Measurements from ENCODE around the gene LYPD5. TPM values are rescaled to one million over a fixed set of nuclear protein-coding genes. Genes with fewer than 3 reads are reported as not detected.
A peak's percentile ranks its signal among the peaks of the same experiment; 100 is the strongest.

Gene LYPD5
- total RNA-seq, 1 donor = 0.72 TPM

DNA sequence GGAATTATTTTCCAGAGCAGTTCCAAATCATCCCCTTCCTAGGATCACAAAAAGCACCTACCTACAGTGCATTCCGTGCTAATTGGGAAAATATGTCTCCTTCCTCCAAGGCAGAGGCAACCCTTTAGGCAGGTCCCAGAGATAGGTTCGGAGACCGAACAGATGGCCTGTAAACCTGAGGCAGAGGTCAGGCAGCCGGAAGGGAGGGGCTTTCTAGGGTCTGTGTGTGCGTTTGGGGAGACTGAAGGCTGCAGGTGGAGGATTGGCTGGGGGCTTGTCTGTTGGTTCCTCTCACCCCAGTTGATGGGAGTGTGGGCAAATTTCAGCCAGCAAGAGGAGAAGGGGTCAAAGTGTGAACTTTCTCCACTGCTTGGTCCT is 28.5 kb downstream of the LYPD5 start:
- Histone ChIP-seq H2AFZ (ENCODE audit: low read length) (no peak overlapping the region), H3K4me1 (ENCODE audit: insufficient read depth, low read length) (peaks cover 14% of the 10 kb centered on the region), H3K4me3 (ENCODE audit: insufficient read depth, low read length) (no peak overlapping the region), H3K9me3 (ENCODE audit: low read depth, low read length) (no peaks in the 10 kb centered on the region), H3K4me2 (ENCODE audit: insufficient read depth, low read length) (no peak overlapping the region), H3K79me2 (ENCODE audit: insufficient read depth, low read length) (peaks cover 17% of the 10 kb centered on the region), H3K27me3 (ENCODE audit: insufficient read depth, low read length) (no peaks in the 10 kb centered on the region), H3K27ac (ENCODE audit: low read depth, low read length) (no peak overlapping the region), H4K20me1 (ENCODE audit: insufficient read depth, low read length) (no peaks in the 10 kb centered on the region), H3K36me3 (ENCODE audit: insufficient read depth, low read length) (peaks cover 8% of the 10 kb centered on the region)
- TF ChIP-seq, protein P1, sequence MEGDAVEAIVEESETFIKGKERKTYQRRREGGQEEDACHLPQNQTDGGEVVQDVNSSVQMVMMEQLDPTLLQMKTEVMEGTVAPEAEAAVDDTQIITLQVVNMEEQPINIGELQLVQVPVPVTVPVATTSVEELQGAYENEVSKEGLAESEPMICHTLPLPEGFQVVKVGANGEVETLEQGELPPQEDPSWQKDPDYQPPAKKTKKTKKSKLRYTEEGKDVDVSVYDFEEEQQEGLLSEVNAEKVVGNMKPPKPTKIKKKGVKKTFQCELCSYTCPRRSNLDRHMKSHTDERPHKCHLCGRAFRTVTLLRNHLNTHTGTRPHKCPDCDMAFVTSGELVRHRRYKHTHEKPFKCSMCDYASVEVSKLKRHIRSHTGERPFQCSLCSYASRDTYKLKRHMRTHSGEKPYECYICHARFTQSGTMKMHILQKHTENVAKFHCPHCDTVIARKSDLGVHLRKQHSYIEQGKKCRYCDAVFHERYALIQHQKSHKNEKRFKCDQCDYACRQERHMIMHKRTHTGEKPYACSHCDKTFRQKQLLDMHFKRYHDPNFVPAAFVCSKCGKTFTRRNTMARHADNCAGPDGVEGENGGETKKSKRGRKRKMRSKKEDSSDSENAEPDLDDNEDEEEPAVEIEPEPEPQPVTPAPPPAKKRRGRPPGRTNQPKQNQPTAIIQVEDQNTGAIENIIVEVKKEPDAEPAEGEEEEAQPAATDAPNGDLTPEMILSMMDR (IDR thresholded peaks at IDR 0.05; ENCODE audit: extremely low read depth, low read depth, low read length) = no peak
- DNase-seq (ENCODE audit: insufficient read length, low spot score, missing footprints) = peak; percentile 74

DNA sequence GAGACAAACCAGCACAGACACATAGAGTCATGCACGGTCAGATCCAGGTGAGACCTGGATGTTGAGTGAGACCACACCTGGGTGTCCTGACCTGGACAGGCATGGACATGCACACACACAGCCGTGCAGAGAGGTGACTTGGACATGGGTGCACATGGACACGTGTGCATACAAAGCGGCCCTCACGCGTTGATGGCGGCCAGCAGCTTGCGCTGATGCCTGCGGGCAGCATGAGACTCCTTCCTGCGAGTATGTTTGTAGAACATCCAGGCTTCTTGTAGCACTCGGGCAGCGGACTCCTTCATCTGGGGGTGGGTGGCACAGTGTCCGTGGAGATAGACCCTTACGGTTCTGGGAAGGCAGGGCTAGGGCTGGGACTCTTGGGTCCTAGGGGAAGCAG is 33.0 kb downstream of the LYPD5 start:
- Histone ChIP-seq H3K27ac (ENCODE audit: low read depth, low read length) (no peak overlapping the region), H3K79me2 (ENCODE audit: insufficient read depth, low read length) (no peaks in the 10 kb centered on the region), H3K9me3 (ENCODE audit: low read depth, low read length) (no peaks in the 10 kb centered on the region), H3K4me2 (ENCODE audit: insufficient read depth, low read length) (no peak overlapping the region), H2AFZ (ENCODE audit: low read length) (no peak overlapping the region), H3K4me3 (ENCODE audit: insufficient read depth, low read length) (no peak overlapping the region), H3K36me3 (ENCODE audit: insufficient read depth, low read length) (peaks cover 8% of the 10 kb centered on the region), H3K4me1 (ENCODE audit: insufficient read depth, low read length) (peaks cover 30% of the 10 kb centered on the region), H4K20me1 (ENCODE audit: insufficient read depth, low read length) (no peaks in the 10 kb centered on the region), H3K27me3 (ENCODE audit: insufficient read depth, low read length) (no peaks in the 10 kb centered on the region)
- TF ChIP-seq, protein P1 (IDR thresholded peaks at IDR 0.05; ENCODE audit: extremely low read depth, low read depth, low read length) = no peak
- DNase-seq (ENCODE audit: insufficient read length, low spot score, missing footprints) = peak; percentile 43

DNA sequence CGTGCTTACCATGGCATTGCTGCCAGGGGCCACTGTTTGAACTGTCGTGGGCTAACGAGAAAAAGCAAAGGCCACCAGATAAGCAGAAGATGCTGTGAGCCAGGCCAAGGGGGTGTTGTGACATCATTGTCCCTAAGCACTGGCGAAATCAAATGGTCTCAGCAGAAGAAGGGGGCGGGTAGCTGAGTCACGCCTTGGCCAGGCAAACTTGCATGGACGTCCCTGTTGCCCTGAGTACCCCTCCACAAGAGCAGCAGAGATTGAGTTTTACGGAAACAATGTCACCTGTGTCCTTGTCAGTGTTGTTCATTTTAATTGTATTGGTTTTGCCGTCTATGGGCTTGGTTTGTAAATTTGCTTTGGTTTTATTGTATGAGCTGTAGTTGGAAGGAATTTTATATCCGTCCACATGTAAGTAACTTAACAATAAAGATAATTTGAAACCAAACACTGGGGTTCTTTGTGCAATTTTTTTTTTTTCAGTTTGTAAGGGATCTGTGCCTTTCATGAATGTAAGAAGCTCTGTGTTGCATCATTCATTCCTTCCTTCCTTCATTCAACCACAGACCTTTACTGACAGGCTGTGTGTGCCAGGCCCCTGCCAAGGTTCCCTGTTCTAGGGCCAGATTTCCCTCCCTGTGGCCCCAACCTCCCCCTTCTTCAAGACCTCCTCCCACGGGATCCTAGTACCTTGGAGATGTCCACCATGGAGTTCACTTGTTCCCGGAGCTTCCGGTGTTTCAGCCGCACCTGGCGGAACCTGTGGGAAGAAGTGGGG is 33.8 kb downstream of the LYPD5 start:
- peaks cover 8% of the 10 kb centered on the region for H3K36me3 ChIP-seq (ENCODE audit: insufficient read depth, low read length)
- no peak overlapping the region for H2AFZ ChIP-seq (ENCODE audit: low read length)
- no peaks in the 10 kb centered on the region for H3K27me3 ChIP-seq (ENCODE audit: insufficient read depth, low read length)
- peaks cover 38% of the 10 kb centered on the region for H3K4me1 ChIP-seq (ENCODE audit: insufficient read depth, low read length)
- TF ChIP-seq, protein P1 (IDR thresholded peaks at IDR 0.05; ENCODE audit: extremely low read depth, low read depth, low read length) = no peak
- no peaks in the 10 kb centered on the region for H4K20me1 ChIP-seq (ENCODE audit: insufficient read depth, low read length)
- DNase-seq (ENCODE audit: insufficient read length, low spot score, missing footprints) = peak; percentile 77
- H3K79me2 ChIP-seq (ENCODE audit: insufficient read depth, low read length) = no peaks in the 10 kb centered on the region
- no peaks in the 10 kb centered on the region for H3K9me3 ChIP-seq (ENCODE audit: low read depth, low read length)
- H3K27ac ChIP-seq (ENCODE audit: low read depth, low read length) = no peak overlapping the region
- no peak overlapping the region for H3K4me2 ChIP-seq (ENCODE audit: insufficient read depth, low read length)
- no peak overlapping the region for H3K4me3 ChIP-seq (ENCODE audit: insufficient read depth, low read length)

DNA sequence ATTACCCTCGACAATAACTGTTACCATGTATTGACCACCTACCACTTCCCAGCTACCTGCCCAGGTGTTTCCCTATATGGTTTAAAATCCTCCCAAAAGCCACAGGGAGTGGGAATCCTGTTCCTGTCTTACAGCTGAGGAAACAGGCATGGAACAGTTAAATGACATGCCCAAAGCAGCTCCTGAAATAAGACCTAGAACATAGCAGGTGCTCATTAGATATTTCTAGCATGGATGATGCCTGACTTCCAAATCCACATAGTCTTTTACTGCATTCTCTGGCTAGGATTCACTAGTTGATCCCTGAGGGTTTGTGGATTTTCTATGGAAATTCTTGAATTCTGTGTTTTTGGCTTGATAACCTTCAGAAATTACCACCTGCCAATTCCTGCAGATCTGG is 34.4 kb downstream of the LYPD5 start:
- H3K27ac ChIP-seq (ENCODE audit: low read depth, low read length) = no peak overlapping the region
- peak; percentile 44 for DNase-seq (ENCODE audit: insufficient read length, low spot score, missing footprints)
- no peak overlapping the region for H2AFZ ChIP-seq (ENCODE audit: low read length)
- no peaks in the 10 kb centered on the region for H4K20me1 ChIP-seq (ENCODE audit: insufficient read depth, low read length)
- H3K9me3 ChIP-seq (ENCODE audit: low read depth, low read length) = no peaks in the 10 kb centered on the region
- H3K27me3 ChIP-seq (ENCODE audit: insufficient read depth, low read length) = no peaks in the 10 kb centered on the region
- TF ChIP-seq, protein P1 (IDR thresholded peaks at IDR 0.05; ENCODE audit: extremely low read depth, low read depth, low read length) = no peak
- peaks cover 44% of the 10 kb centered on the region for H3K4me1 ChIP-seq (ENCODE audit: insufficient read depth, low read length)
- H3K4me3 ChIP-seq (ENCODE audit: insufficient read depth, low read length) = no peak overlapping the region
- peaks cover 8% of the 10 kb centered on the region for H3K36me3 ChIP-seq (ENCODE audit: insufficient read depth, low read length)
- H3K4me2 ChIP-seq (ENCODE audit: insufficient read depth, low read length) = no peak overlapping the region
- no peaks in the 10 kb centered on the region for H3K79me2 ChIP-seq (ENCODE audit: insufficient read depth, low read length)
